Trophoblast cell (in vitro differentiated cells and primary cell): ENCODE data around the gene TPPP.

Experiments used
- DNase-seq, 2 donors: peaks; one replicate each; pipeline ENCODE4 v3.0.0-alpha.2; 2016
- H2AFZ ChIP-seq: 2 replicates; pipeline ENCODE4 v1.6.1; 2013; ENCODE audit warnings: low read length, moderate library complexity, mild to moderate bottlenecking; ENCODE audit not compliant: insufficient read depth, poor library complexity
- H2AK5ac ChIP-seq: 2 replicates; pipeline ENCODE4 v1.6.1; 2013; ENCODE audit warnings: mild to moderate bottlenecking, low read length
- H2BK120ac ChIP-seq: 2 replicates; pipeline ENCODE4 v1.6.1; 2013; ENCODE audit warnings: low read length, mild to moderate bottlenecking, moderate library complexity; ENCODE audit not compliant: insufficient read depth, poor library complexity
- H2BK12ac ChIP-seq: 2 replicates; pipeline ENCODE4 v1.6.1; 2013; ENCODE audit warnings: mild to moderate bottlenecking, low read length, moderate library complexity
- H2BK5ac ChIP-seq: 2 replicates; pipeline ENCODE4 v1.6.1; 2013; ENCODE audit warnings: low read length, low read depth, moderate library complexity, mild to moderate bottlenecking; ENCODE audit not compliant: poor library complexity
- H3K14ac ChIP-seq: 2 replicates; pipeline ENCODE4 v1.6.1; 2013; ENCODE audit warnings: mild to moderate bottlenecking, low read length
- H3K18ac ChIP-seq: 2 replicates; pipeline ENCODE4 v1.6.1; 2013; ENCODE audit warnings: mild to moderate bottlenecking, low read length
- H3K23ac ChIP-seq: 2 replicates; pipeline ENCODE4 v1.6.1; 2013; ENCODE audit warnings: low read length
- H3K27ac ChIP-seq: 2 replicates; pipeline ENCODE4 v1.5.1; 2013; ENCODE audit warnings: low read depth, mild to moderate bottlenecking, inconsistent platforms, low read length, moderate library complexity
- H3K27me3 ChIP-seq: 2 replicates; pipeline ENCODE4 v1.6.1; 2013; ENCODE audit warnings: inconsistent platforms, mild to moderate bottlenecking, low read length, moderate library complexity; ENCODE audit not compliant: insufficient read depth
- H3K36me3 ChIP-seq, 2 experiments: 1 replicate in 1 of 2; 2 replicates in 1 of 2; pipeline ENCODE4 v1.6.1; 2013; ENCODE audit warnings: low read length in 2 of 2, mild to moderate bottlenecking in 2 of 2, moderate library complexity in 1 of 2; ENCODE audit not compliant: insufficient read depth in 2 of 2, control insufficient read depth in 1 of 2
- H3K4ac ChIP-seq: 2 replicates; pipeline ENCODE4 v1.6.1; 2013; ENCODE audit warnings: low read depth, mild to moderate bottlenecking, low read length, moderate library complexity
- H3K4me1 ChIP-seq, 2 experiments: 1 replicate in 1 of 2; 2 replicates in 1 of 2; pipeline ENCODE4 v1.6.1; 2013; ENCODE audit warnings: low read length in 2 of 2, mild to moderate bottlenecking in 2 of 2, moderate library complexity in 1 of 2; ENCODE audit not compliant: insufficient read depth in 2 of 2, control insufficient read depth in 1 of 2
- H3K4me2 ChIP-seq: 2 replicates; pipeline ENCODE4 v1.6.1; 2013; ENCODE audit warnings: inconsistent platforms, mild to moderate bottlenecking, low read length, moderate library complexity
- H3K4me3 ChIP-seq: 2 replicates; pipeline ENCODE4 v1.5.1; 2013; ENCODE audit warnings: mild to moderate bottlenecking, low read depth, low read length, inconsistent platforms
- H3K79me1 ChIP-seq: one replicate; pipeline ENCODE4 v1.6.1; 2013; ENCODE audit warnings: low read length
- H3K79me2 ChIP-seq: 2 replicates; pipeline ENCODE4 v1.6.1; 2013; ENCODE audit warnings: low read length, mild to moderate bottlenecking; ENCODE audit not compliant: control insufficient read depth, insufficient read depth, poor library complexity
- H3K9ac ChIP-seq: 2 replicates; pipeline ENCODE4 v1.6.1; 2013; ENCODE audit warnings: mild to moderate bottlenecking, low read length
- H3K9me3 ChIP-seq: 2 replicates; pipeline ENCODE4 v1.6.1; 2013; ENCODE audit warnings: low read depth, mild to moderate bottlenecking, control low read depth, inconsistent platforms, low read length; ENCODE audit not compliant: insufficient read depth
- H4K12ac ChIP-seq: 2 replicates; pipeline ENCODE4 v1.6.1; 2013; ENCODE audit warnings: low read depth, mild to moderate bottlenecking, low read length, moderate library complexity
- H4K8ac ChIP-seq: 2 replicates; pipeline ENCODE4 v1.6.1; 2013; ENCODE audit warnings: low read depth, mild to moderate bottlenecking, low read length, moderate library complexity
- H4K91ac ChIP-seq: one replicate; pipeline ENCODE4 v1.6.1; 2013; ENCODE audit warnings: low read depth, mild to moderate bottlenecking, low read length, moderate library complexity
- WGBS: extraction: QIAGEN DNeasy Blood & Tissue Kit; methylation state at CpG from one replicate; pipeline ENCODE4 v1.1.7; 2013; ENCODE audit warnings: missing lambda C conversion rate; ENCODE audit not compliant: insufficient read length, insufficient coverage; ENCODE audit errors: extremely low coverage; 5-methylcytosine and 5-hydroxymethylcytosine counted together

TPPP gene

GRCh38 chr5:639584-640213 lies 53.5 kb downstream of the TPPP start:
- Histone ChIP-seq H2BK120ac (no peak overlapping the region), H3K4me2 (no peak overlapping the region), H3K4me1 (no peaks in the 10 kb centered on the region), H2AK5ac (no peak overlapping the region), H3K27me3 (no peaks in the 10 kb centered on the region), H3K14ac (no peak overlapping the region), H4K8ac (no peak overlapping the region), H3K18ac (no peak overlapping the region), H3K36me3 (peaks cover 81 to 85% of the 10 kb centered on the region in 2 experiments), H4K91ac (no peak overlapping the region), H3K79me1 (no peaks in the 10 kb centered on the region), H3K9ac (no peak overlapping the region), H3K9me3 (no peaks in the 10 kb centered on the region), H3K4me3 (no peak overlapping the region), H3K4ac (no peak overlapping the region), H3K27ac (no peak overlapping the region), H2BK12ac (no peak overlapping the region), H2BK5ac (no peak overlapping the region), H4K12ac (no peak overlapping the region), H3K79me2 (no peaks in the 10 kb centered on the region), H2AFZ (no peak overlapping the region), H3K23ac (no peak overlapping the region)
- DNase-seq = no peak
- WGBS = no CpG with 5 or more reads among the region's 20 CpGs

GRCh38 chr5:639253-639530 lies 54.0 kb downstream of the TPPP start:
- no CpG with 5 or more reads among the region's 9 CpGs for WGBS
- Histone ChIP-seq H4K91ac (no peak overlapping the region), H3K4me2 (no peak overlapping the region), H3K9ac (no peak overlapping the region), H4K8ac (no peak overlapping the region), H3K4ac (no peak overlapping the region), H3K14ac (no peak overlapping the region), H3K4me3 (no peak overlapping the region), H3K36me3 (peaks cover 80 to 86% of the 10 kb centered on the region in 2 experiments), H3K18ac (no peak overlapping the region), H3K79me1 (no peaks in the 10 kb centered on the region), H3K27ac (no peak overlapping the region), H3K9me3 (no peaks in the 10 kb centered on the region), H3K27me3 (no peaks in the 10 kb centered on the region), H3K79me2 (no peaks in the 10 kb centered on the region), H2AK5ac (no peak overlapping the region), H3K23ac (no peak overlapping the region), H2BK5ac (no peak overlapping the region), H4K12ac (no peak overlapping the region), H3K4me1 (no peaks in the 10 kb centered on the region), H2BK120ac (no peak overlapping the region), H2AFZ (no peak overlapping the region), H2BK12ac (no peak overlapping the region)
- no peak for DNase-seq

DNA sequence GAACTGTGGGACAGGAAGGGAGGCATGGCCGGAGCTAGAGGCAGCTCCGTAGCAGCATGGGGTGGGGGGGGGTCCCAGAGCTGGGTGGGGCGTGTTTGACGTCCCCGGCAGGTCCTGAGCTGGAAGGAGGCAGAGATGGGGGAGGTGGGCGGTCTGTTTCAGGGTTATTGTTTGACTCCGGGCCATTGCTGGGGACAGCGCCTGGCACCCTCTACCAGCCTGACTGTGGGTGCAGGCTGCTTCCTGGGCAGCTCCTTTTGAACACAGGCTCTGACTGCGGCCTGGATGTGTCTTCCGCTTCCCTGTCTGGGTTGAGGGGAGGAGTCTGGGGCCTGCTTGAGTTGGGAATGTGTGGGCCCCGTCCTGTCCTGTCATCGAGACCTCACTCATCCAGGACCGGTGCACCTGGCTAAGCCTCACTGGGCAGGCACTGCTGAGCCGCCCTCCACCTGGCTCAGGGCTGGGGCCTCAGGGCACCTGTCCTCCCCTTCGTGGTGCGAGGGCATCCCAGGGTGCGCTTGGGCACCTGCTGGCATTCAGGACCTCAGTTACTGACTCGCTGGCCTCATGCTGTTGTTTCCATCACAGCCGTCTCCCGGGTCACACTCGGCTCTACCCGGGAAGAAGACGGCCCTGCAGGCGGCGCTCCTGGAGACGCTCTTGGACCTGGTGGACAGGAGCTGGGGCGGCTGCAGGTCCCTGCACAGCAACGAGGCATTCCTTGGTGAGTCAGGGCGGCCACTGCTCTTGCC lies 54.5 kb downstream of the TPPP start:
- no peak overlapping the region for H3K9ac ChIP-seq
- H2AK5ac ChIP-seq = no peak overlapping the region
- H3K4ac ChIP-seq = no peak overlapping the region
- peak in 1 of 2 donors; percentile 36 for DNase-seq
- no peaks in the 10 kb centered on the region for H3K4me1 ChIP-seq
- no peaks in the 10 kb centered on the region for H3K9me3 ChIP-seq
- no peaks in the 10 kb centered on the region for H3K79me1 ChIP-seq
- no peak overlapping the region for H4K8ac ChIP-seq
- no peak overlapping the region for H3K4me2 ChIP-seq
- H3K36me3 ChIP-seq = peaks cover 81 to 87% of the 10 kb centered on the region in 2 experiments
- no peak overlapping the region for H4K12ac ChIP-seq
- H3K27ac ChIP-seq = no peak overlapping the region
- no peaks in the 10 kb centered on the region for H3K27me3 ChIP-seq
- H3K79me2 ChIP-seq = no peaks in the 10 kb centered on the region
- no peak overlapping the region for H2BK5ac ChIP-seq
- no peak overlapping the region for H2BK12ac ChIP-seq
- H3K23ac ChIP-seq = no peak overlapping the region
- no peak overlapping the region for H3K18ac ChIP-seq
- H2AFZ ChIP-seq = no peak overlapping the region
- no peak overlapping the region for H3K14ac ChIP-seq
- H2BK120ac ChIP-seq = no peak overlapping the region
- no CpG with 5 or more reads among the region's 29 CpGs for WGBS
- no peak overlapping the region for H4K91ac ChIP-seq
- H3K4me3 ChIP-seq = no peak overlapping the region

GRCh38 chr5:637581-638450 lies 55.3 kb downstream of the TPPP start:
- no peaks in the 10 kb centered on the region for H3K4me1 ChIP-seq
- H4K91ac ChIP-seq = no peak overlapping the region
- H3K18ac ChIP-seq = no peak overlapping the region
- H2BK120ac ChIP-seq = no peak overlapping the region
- no peak overlapping the region for H2BK5ac ChIP-seq
- H3K9me3 ChIP-seq = no peaks in the 10 kb centered on the region
- H3K4me3 ChIP-seq = no peak overlapping the region
- peaks cover 77 to 82% of the 10 kb centered on the region in 2 experiments for H3K36me3 ChIP-seq
- no peak overlapping the region for H3K9ac ChIP-seq
- no peak overlapping the region for H2AFZ ChIP-seq
- no peak for DNase-seq
- no peak overlapping the region for H2BK12ac ChIP-seq
- no peaks in the 10 kb centered on the region for H3K27me3 ChIP-seq
- H4K8ac ChIP-seq = no peak overlapping the region
- no peak overlapping the region for H3K23ac ChIP-seq
- H3K79me2 ChIP-seq = no peaks in the 10 kb centered on the region
- H4K12ac ChIP-seq = no peak overlapping the region
- no peak overlapping the region for H3K27ac ChIP-seq
- WGBS = no CpG with 5 or more reads among the region's 42 CpGs
- H2AK5ac ChIP-seq = no peak overlapping the region
- no peak overlapping the region for H3K4me2 ChIP-seq
- no peak overlapping the region for H3K14ac ChIP-seq
- H3K4ac ChIP-seq = no peak overlapping the region
- no peaks in the 10 kb centered on the region for H3K79me1 ChIP-seq
